GM12875 (cell line): Measurements from ENCODE around the gene RECK.
A peak's percentile ranks its signal among the peaks of the same experiment; 100 is the strongest.

Experiments used
- H3K4me3 ChIP-seq: one replicate; pipeline ENCODE4 v1.5.1; 2011; ENCODE audit warnings: low read depth, low read length, control low read depth
- CTCF ChIP-seq: IDR thresholded peaks from 2 replicates; pipeline ENCODE4 v1.5.1; 2011; ENCODE audit warnings: low read depth, mild to moderate bottlenecking, control low read depth, inconsistent platforms, low read length, moderate library complexity, borderline replicate concordance; ENCODE audit not compliant: insufficient read depth

Gene RECK

GRCh38 chr9:36099718-36100117 is 63.0 kb downstream of the RECK start:
- no peak for TF ChIP-seq CTCF
- no peak overlapping the region for H3K4me3 ChIP-seq

GRCh38 chr9:36100532-36100931 is 63.8 kb downstream of the RECK start:
- TF ChIP-seq CTCF, result no peak
- no peak overlapping the region for H3K4me3 ChIP-seq

GRCh38 chr9:36101916-36102741 is 65.4 kb downstream of the RECK start:
- no peak for TF ChIP-seq CTCF
- H3K4me3 ChIP-seq, result no peak overlapping the region

GRCh38 chr9:36102742-36103495 is 66.2 kb downstream of the RECK start:
- peak; percentile 77 for TF ChIP-seq CTCF
- no peak overlapping the region for H3K4me3 ChIP-seq

- no peak for TF ChIP-seq CTCF
- no peak overlapping the region for H3K4me3 ChIP-seq
Observed at GRCh38 chr9:36109071-36109470, 72.4 kb downstream of the RECK start.

GRCh38 chr9:36110434-36110833 is 73.7 kb downstream of the RECK start:
- no peak for TF ChIP-seq CTCF
- no peak overlapping the region for H3K4me3 ChIP-seq
